Measurements from ENCODE around the gene SLC37A2. TPM values are rescaled to one million over a fixed set of nuclear protein-coding genes. Genes with fewer than 3 reads are reported as not detected.

The SLC37A2 gene
- total RNA-seq, 1 donor from 2014 or later = 0.13 TPM

GRCh38 chr11:125132596-125132995, 69.5 kb downstream of the SLC37A2 start:
- Mint-ChIP-seq H3K27me3 (ENCODE audit: insufficient read depth) (peaks cover 25% of the 10 kb centered on the region), H3K27ac (no peak overlapping the region), H3K9me3 (no peaks in the 10 kb centered on the region), H3K4me3 (no peak overlapping the region), H3K4me1 (ENCODE audit: low read depth) (no peaks in the 10 kb centered on the region), H3K36me3 (ENCODE audit: low read depth) (no peaks in the 10 kb centered on the region)
- DNase-seq (ENCODE audit: low spot score) = no peak
- intact Hi-C loops (cut with micrococcal nuclease) = no loop called here

DNA sequence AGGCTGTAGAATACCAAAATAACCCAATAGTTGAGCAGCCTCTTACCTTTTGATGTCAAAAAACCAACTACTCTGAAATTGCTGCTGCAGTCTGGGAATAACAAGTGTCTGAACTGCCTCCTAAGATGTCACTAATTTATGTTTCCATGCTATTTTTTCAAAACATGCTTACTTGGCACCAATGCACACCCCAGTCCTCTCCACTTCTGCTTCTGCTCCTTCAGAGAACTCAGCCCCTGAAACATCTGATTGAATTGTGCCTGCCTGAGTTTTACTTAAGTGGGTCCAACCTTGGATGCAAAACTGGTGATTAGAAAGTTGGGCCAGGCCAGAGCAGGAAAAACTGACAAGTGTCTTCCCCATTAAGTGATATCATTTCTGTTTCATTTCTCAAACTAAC, 72.9 kb downstream of the SLC37A2 start:
- no peak for DNase-seq (ENCODE audit: low spot score)
- H3K9me3 Mint-ChIP-seq = no peaks in the 10 kb centered on the region
- peaks cover 18% of the 10 kb centered on the region for H3K27me3 Mint-ChIP-seq (ENCODE audit: insufficient read depth)
- no peaks in the 10 kb centered on the region for H3K4me1 Mint-ChIP-seq (ENCODE audit: low read depth)
- no peak overlapping the region for H3K27ac Mint-ChIP-seq
- no peak overlapping the region for H3K4me3 Mint-ChIP-seq
- intact Hi-C loops (cut with micrococcal nuclease) = no loop called here
- H3K36me3 Mint-ChIP-seq (ENCODE audit: low read depth) = no peaks in the 10 kb centered on the region

GRCh38 chr11:125138966-125139365, 75.9 kb downstream of the SLC37A2 start:
- Mint-ChIP-seq H3K9me3 (no peaks in the 10 kb centered on the region), H3K27ac (no peak overlapping the region), H3K4me3 (no peak overlapping the region), H3K36me3 (ENCODE audit: low read depth) (no peaks in the 10 kb centered on the region), H3K4me1 (ENCODE audit: low read depth) (no peaks in the 10 kb centered on the region), H3K27me3 (ENCODE audit: insufficient read depth) (peaks cover 27% of the 10 kb centered on the region)
- DNase-seq (ENCODE audit: low spot score) = no peak
- intact Hi-C loops (cut with micrococcal nuclease) = no loop called here

- DNase-seq (ENCODE audit: low spot score) = no peak
- intact Hi-C loops (cut with micrococcal nuclease) = loop anchor here (2.0 to 10.0 kb wide), 3 partner anchors 77 to 265 kb away; partner anchors contain the start of gene SLC37A2
- no peaks in the 10 kb centered on the region for H3K36me3 Mint-ChIP-seq (ENCODE audit: low read depth)
- no peaks in the 10 kb centered on the region for H3K9me3 Mint-ChIP-seq
- peaks cover 24% of the 10 kb centered on the region for H3K27me3 Mint-ChIP-seq (ENCODE audit: insufficient read depth)
- H3K4me3 Mint-ChIP-seq = no peak overlapping the region
- no peaks in the 10 kb centered on the region for H3K4me1 Mint-ChIP-seq (ENCODE audit: low read depth)
- no peak overlapping the region for H3K27ac Mint-ChIP-seq
These were observed 76.7 kb downstream of the SLC37A2 start for GRCh38 chr11:125139778-125140177.

Other genes starting within 250 kb of the SLC37A2 start
- gene ROBO3, start 197.9 kb upstream of the SLC37A2 start, total RNA-seq = 4.5 and 5.5 TPM in 2 replicates
- gene ROBO4, start 165.4 kb upstream of the SLC37A2 start, total RNA-seq = not detected in 2 replicates
- gene HEPN1, start 144.1 kb upstream of the SLC37A2 start, total RNA-seq = not detected in 2 replicates
- not detected in 2 replicates for gene HEPACAM, start 127.3 kb upstream of the SLC37A2 start, total RNA-seq
- 3.1 and 3.4 TPM in 2 replicates for gene CCDC15, start 109.1 kb upstream of the SLC37A2 start, total RNA-seq
- 14.6 and 18.0 TPM in 2 replicates for gene TMEM218, start 48.3 kb downstream of the SLC37A2 start, total RNA-seq
- not detected in 2 replicates for gene PKNOX2, start 101.4 kb downstream of the SLC37A2 start, total RNA-seq

Measured in activated T-helper 1 cell treated with anti-CD3 and anti-CD28 coated beads, Interleukin-12 subunit alpha, Interleukin-12 subunit beta, Interleukin-2, Interleukin-4 antibody, amounts not matched to agents 30 ng/mL and 10 ng/mL and 1 ng/mL, durations not matched to agents 14 hours and 24 hours and 36 hours (primary cell).